AG10803 (cell line): ENCODE measurements around the gene CD226.

Source experiments
- DNase-seq: peaks from one replicate; pipeline ENCODE4 v3.0.0; 2010; ENCODE audit warnings: low read depth
- H3K4me3 ChIP-seq: 2 replicates; pipeline ENCODE4 v1.5.1; 2011; ENCODE audit warnings: mild to moderate bottlenecking, low read length, control low read depth
- TF ChIP-seq, protein P1 (sequence below): conservative IDR thresholded peaks from 2 replicates; pipeline ENCODE4 v1.5.1; 2011; ENCODE audit warnings: mild to moderate bottlenecking, low read length, control low read depth, inconsistent platforms

CD226 gene

DNA sequence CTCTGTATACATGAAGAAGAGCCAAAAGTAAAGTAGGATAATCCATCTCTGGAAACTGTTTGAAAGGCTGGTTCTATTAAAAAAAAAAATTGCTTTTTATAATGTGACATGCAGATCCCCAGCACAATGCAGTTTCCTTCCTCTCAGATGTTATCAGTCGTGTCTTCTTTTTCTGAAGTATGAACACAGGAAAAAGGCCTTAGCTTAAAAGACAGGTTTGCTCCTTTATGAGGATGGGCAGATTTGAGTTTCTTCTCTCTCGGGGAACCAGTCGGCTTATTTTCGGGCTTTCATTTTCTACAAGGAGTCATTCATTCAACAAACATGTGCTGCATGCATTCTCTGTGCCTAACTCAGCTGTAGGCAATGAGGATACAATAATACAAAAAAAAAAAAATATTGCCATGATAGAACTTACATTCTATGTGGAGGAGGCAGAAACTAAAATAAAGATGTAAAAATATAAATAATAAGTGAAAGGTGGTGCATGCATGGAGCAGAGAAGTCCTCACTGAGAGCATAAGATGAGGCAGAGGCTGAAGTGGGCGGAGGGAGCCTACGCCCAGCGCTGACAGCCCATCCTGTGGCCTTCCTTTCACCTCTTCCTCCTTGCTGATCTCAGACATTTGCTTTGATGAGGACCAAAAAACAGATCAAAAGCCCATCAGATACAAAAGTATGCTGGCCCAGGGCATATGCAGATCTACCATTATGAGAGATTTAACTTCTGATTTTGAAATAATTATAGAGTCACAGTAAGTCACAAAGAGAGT is at the start of gene CD226:
CD226 (minus strand) TSS at position 513 of the 773 bp plus-strand sequence; CDS start at position 46, 467 bp downstream.
- no peak for DNase-seq
- no peak within 1 kb of the TSS for H3K4me3 ChIP-seq
- TF ChIP-seq, protein P1, sequence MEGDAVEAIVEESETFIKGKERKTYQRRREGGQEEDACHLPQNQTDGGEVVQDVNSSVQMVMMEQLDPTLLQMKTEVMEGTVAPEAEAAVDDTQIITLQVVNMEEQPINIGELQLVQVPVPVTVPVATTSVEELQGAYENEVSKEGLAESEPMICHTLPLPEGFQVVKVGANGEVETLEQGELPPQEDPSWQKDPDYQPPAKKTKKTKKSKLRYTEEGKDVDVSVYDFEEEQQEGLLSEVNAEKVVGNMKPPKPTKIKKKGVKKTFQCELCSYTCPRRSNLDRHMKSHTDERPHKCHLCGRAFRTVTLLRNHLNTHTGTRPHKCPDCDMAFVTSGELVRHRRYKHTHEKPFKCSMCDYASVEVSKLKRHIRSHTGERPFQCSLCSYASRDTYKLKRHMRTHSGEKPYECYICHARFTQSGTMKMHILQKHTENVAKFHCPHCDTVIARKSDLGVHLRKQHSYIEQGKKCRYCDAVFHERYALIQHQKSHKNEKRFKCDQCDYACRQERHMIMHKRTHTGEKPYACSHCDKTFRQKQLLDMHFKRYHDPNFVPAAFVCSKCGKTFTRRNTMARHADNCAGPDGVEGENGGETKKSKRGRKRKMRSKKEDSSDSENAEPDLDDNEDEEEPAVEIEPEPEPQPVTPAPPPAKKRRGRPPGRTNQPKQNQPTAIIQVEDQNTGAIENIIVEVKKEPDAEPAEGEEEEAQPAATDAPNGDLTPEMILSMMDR: no peak

DNA sequence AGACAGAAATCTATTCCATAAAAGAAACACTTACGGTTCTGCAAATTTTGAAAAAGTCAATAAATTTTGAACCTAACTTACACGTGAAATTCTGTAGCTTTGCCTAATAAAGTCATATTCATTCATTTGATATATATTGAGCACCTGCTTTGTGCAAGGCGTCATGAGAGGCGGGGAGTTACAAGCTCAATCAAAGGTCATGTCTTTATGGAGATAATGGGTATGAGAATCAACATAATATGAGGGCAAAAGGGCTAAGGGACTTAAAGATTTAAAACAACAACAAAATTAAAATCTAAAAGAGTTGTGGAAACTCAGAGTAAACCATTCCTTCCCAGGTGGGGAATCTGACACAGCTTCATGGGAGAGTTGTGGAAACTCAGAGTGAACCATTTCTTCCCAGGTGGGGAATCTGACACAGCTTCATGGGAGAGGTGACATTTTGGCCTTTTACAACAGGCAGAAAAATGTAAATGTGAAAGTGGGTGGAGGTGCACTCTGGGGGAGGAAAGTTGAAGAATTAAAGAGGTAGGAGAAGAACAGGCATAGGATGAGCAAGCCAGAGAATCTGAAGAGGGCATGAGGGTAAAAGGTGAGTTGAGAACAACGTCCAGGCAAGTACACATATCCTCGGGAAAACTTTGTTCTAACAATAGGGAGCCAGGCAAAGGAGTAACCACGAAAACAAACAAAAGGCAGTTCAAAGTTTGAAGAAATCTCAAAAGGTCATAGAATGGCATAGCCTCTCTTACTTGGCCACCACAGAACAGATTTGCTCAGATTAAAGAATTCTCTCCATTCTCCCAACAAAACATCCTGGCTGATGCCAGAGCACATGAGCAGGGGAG is 49.5 kb upstream of the CD226 start:
- H3K4me3 ChIP-seq: no peak overlapping the region
- DNase-seq: no peak
- TF ChIP-seq, protein P1: no peak

DNA sequence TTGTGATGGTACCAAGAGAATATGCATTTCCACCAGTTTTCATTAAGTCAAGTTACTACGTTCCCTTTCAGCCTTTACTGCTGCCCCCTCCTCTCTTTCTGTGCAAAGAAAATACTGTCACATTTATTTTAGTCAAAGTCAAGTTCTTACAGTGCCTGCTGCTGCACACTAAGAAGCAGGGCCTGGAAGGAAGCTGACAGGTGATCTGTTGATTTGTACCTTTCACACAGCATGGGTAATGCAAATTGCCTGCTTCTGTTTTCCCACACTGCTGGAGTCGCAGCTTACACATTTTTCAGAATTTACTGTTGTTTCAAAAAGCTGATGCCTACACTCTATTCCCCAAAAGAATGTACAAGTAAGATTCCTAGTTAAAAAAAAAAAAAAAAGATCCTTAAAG is 48.7 kb upstream of the CD226 start:
- no peak for DNase-seq
- TF ChIP-seq, protein P1: no peak
- H3K4me3 ChIP-seq: no peak overlapping the region

DNA sequence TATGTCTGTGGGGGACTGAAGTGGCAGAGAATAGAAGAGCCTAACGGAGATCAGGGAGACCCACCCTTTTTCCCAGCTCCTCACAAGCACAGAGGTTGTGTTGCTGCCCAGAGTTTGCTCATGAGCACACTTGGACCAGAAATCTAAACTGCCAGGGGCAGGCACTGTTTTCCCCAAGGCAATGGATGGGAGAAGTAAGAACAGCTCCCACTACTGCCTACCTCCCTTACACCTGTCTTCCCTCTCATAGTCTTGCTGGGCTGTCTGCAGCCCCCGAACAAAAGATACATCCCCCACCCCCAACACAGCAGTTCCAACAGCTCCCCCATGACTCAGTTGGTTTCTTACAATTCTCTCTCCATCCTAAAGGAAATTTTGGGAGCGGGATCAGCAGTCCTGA is 48.1 kb upstream of the CD226 start:
- no peak overlapping the region for H3K4me3 ChIP-seq
- TF ChIP-seq, protein P1: no peak
- DNase-seq: no peak

DNA sequence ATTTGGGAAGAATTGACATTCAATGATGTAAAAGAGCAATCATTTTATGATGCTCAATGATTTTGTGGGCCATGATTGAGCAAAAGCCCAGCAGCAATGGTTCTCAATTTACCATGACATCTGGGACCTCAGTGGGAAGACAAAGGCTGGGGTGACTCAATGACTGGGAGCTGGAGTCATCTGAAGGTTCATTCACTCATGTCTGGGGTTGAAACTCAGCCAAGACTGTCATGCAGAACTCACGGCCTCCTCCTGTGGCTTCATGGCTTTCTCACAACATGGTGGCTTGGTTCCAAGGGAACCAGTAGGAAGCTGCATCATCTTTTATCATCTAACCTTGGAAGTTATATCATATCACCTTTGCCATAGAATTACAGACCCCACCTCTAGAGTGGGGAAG is 45.1 kb upstream of the CD226 start:
- H3K4me3 ChIP-seq: no peak overlapping the region
- TF ChIP-seq, protein P1: no peak
- DNase-seq: peak; percentile 35

DNA sequence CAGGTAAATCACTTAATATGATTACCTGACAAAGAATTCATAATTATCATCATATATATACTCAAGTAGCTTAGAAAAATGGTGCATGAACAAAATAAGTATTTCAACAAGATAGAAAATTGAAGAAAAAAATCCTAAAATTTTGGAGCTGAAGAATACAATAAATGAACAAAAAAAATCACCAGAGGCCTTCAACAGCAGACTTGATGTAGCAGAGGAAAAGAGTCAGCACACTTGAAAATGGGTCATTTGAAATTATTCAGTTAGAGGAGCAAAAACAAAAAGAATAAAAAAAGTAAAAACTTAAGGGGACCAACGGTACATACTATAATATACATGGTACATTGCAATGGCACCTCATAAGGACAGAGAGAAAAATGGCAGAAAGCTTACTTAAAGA is 40.2 kb upstream of the CD226 start:
- TF ChIP-seq, protein P1: no peak
- no peak overlapping the region for H3K4me3 ChIP-seq
- DNase-seq: no peak

DNA sequence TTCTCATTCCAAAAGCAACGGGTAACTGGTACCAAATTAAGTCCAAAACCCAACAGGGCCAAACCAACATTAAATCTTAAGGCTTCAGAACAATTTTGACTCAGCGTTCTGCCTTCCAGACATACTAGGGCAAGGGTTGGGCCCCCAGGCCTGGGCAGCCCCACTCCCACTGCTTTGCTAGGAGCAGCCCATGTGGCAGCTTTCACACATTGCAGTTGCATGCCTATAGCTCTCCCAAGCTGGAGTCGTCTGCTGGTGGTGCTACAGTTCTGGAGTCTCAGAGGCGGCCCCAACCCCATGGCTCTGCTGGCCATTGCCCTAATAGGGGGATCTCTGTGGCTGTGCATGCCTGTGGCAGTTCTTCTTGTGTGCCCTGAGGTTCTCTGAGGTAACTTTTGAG is 37.6 kb upstream of the CD226 start:
- TF ChIP-seq, protein P1: no peak

More for the DNA sequence above, 37.6 kb upstream of the CD226 start:
- no peak for DNase-seq
- H3K4me3 ChIP-seq: no peak overlapping the region
